ENCODE results near the gene PRIM2. TPM values are rescaled to one million over a fixed set of nuclear protein-coding genes. Genes with fewer than 3 reads are reported as not detected.
"Not testable (repeated sequence)": the region's sequence is repeated elsewhere in the genome, so short reads cannot be mapped to it uniquely, and the experiment has no call there.

Gene PRIM2
- total and polyA plus RNA-seq, 2 of the 8 experiments (the other 6 are each of a cell fraction or from before 2014, with no cell fraction given) = 20.8 to 46.8 TPM

GRCh38 chr6:57521085-57521484, 203.7 kb downstream of the PRIM2 start:
- H2BK15ac ChIP-seq (ENCODE audit: low read length); H3K79me1 ChIP-seq (ENCODE audit: low read depth, low read length); H3K79me2 ChIP-seq (ENCODE audit: control insufficient read depth in 1 of 2, insufficient read depth in 2 of 2, low read length in 2 of 2); H2BK5ac ChIP-seq (ENCODE audit: low read depth, low read length); H2BK120ac ChIP-seq (replicated peaks; ENCODE audit: low read depth, low read length); H2AFZ ChIP-seq (ENCODE audit: low read length); H3K9me3 ChIP-seq (ENCODE audit: insufficient read depth in 2 of 2, low read depth in 1 of 2, low read length in 1 of 2); H3K9ac ChIP-seq (replicated peaks in 1 of 4; ENCODE audit: extremely low read depth in 1 of 4, low read depth in 3 of 4, low read length in 3 of 4); H3K4me3 ChIP-seq (ENCODE audit: extremely low read depth in 1 of 4, insufficient read depth in 2 of 4, low read depth in 3 of 4, low read length in 4 of 4); H3K27ac ChIP-seq (ENCODE audit: low read depth, low read length); H4K8ac ChIP-seq (ENCODE audit: extremely low read depth, insufficient read depth, low read length); H2BK12ac ChIP-seq (ENCODE audit: low read depth, low read length); H2BK20ac ChIP-seq (ENCODE audit: low read length); H3K4ac ChIP-seq (replicated peaks; ENCODE audit: insufficient read length, low read depth, low read length); H2AK5ac ChIP-seq (ENCODE audit: low read depth, low read length); H3K23ac ChIP-seq (ENCODE audit: insufficient read length); H3K4me2 ChIP-seq (ENCODE audit: insufficient read depth in 1 of 2, low read depth in 2 of 2, low read length in 2 of 2); H3K56ac ChIP-seq (replicated peaks; ENCODE audit: insufficient read length, low read depth, low read length); FAIRE-seq; DNase-seq (ENCODE audit: low read depth in 1 of 2, low spot score in 2 of 2); H3K23me2 ChIP-seq (ENCODE audit: low read depth, low read length); CTCF ChIA-PET (ENCODE audit: partially characterized antibody); H4K20me1 ChIP-seq (replicated peaks in 1 of 2; ENCODE audit: control insufficient read depth in 1 of 2, insufficient read depth in 2 of 2, low read length in 2 of 2); H3K36me3 ChIP-seq (ENCODE audit: control insufficient read depth in 2 of 4, insufficient read depth in 4 of 4, low read length in 3 of 4); H3K14ac ChIP-seq (ENCODE audit: insufficient read length); H3K27me3 ChIP-seq (replicated peaks in 1 of 4; ENCODE audit: control insufficient read depth in 3 of 4, extremely low read depth in 1 of 4, insufficient read depth in 3 of 4, low read length in 3 of 4); H3K18ac ChIP-seq (ENCODE audit: extremely low read depth, low read length); H4K91ac ChIP-seq (replicated peaks; ENCODE audit: insufficient read length, low read length); H3K4me1 ChIP-seq (replicated peaks in 1 of 4; ENCODE audit: control insufficient read depth in 3 of 4, insufficient read depth in 4 of 4, low read length in 3 of 4); H4K5ac ChIP-seq (ENCODE audit: insufficient read length, low read depth, low read length); POLR2A ChIA-PET (ENCODE audit: partially characterized antibody): not testable (repeated sequence)
- WGBS, 2 experiments (ENCODE audit: extremely low coverage in 1 of 2, insufficient coverage in 1 of 2, insufficient read length in 1 of 2, insufficient replicate concordance in 2 of 2, low coverage in 1 of 2, low lambda C conversion rate in 2 of 2, missing lambda C conversion rate in 1 of 2) = 62% methylated on average over 1 of the region's 1 CpG; no CpG with 5 or more reads in 1 of the 2 experiments

GRCh38 chr6:57523221-57523620, 205.8 kb downstream of the PRIM2 start:
- H2BK120ac ChIP-seq (replicated peaks; ENCODE audit: low read depth, low read length); H3K79me2 ChIP-seq (ENCODE audit: control insufficient read depth in 1 of 2, insufficient read depth in 2 of 2, low read length in 2 of 2); H3K56ac ChIP-seq (replicated peaks; ENCODE audit: insufficient read length, low read depth, low read length); H4K8ac ChIP-seq (ENCODE audit: extremely low read depth, insufficient read depth, low read length); H2AFZ ChIP-seq (ENCODE audit: low read length); H3K4ac ChIP-seq (replicated peaks; ENCODE audit: insufficient read length, low read depth, low read length); H2BK5ac ChIP-seq (ENCODE audit: low read depth, low read length); H3K23ac ChIP-seq (ENCODE audit: insufficient read length); H3K27ac ChIP-seq (ENCODE audit: low read depth, low read length); H2AK5ac ChIP-seq (ENCODE audit: low read depth, low read length); POLR2A ChIA-PET (ENCODE audit: partially characterized antibody); H3K9ac ChIP-seq (replicated peaks in 1 of 4; ENCODE audit: extremely low read depth in 1 of 4, low read depth in 3 of 4, low read length in 3 of 4); H3K9me3 ChIP-seq (ENCODE audit: insufficient read depth in 2 of 2, low read depth in 1 of 2, low read length in 1 of 2); H3K79me1 ChIP-seq (ENCODE audit: low read depth, low read length); H4K91ac ChIP-seq (replicated peaks; ENCODE audit: insufficient read length, low read length); H3K4me1 ChIP-seq (replicated peaks in 1 of 4; ENCODE audit: control insufficient read depth in 3 of 4, insufficient read depth in 4 of 4, low read length in 3 of 4); H3K4me3 ChIP-seq (ENCODE audit: extremely low read depth in 1 of 4, insufficient read depth in 2 of 4, low read depth in 3 of 4, low read length in 4 of 4); DNase-seq (ENCODE audit: low read depth in 1 of 2, low spot score in 2 of 2); H4K20me1 ChIP-seq (replicated peaks in 1 of 2; ENCODE audit: control insufficient read depth in 1 of 2, insufficient read depth in 2 of 2, low read length in 2 of 2); H3K27me3 ChIP-seq (replicated peaks in 1 of 4; ENCODE audit: control insufficient read depth in 3 of 4, extremely low read depth in 1 of 4, insufficient read depth in 3 of 4, low read length in 3 of 4); FAIRE-seq; H3K4me2 ChIP-seq (ENCODE audit: insufficient read depth in 1 of 2, low read depth in 2 of 2, low read length in 2 of 2); H3K23me2 ChIP-seq (ENCODE audit: low read depth, low read length); H4K5ac ChIP-seq (ENCODE audit: insufficient read length, low read depth, low read length); H3K14ac ChIP-seq (ENCODE audit: insufficient read length); H3K18ac ChIP-seq (ENCODE audit: extremely low read depth, low read length); H2BK15ac ChIP-seq (ENCODE audit: low read length); H2BK20ac ChIP-seq (ENCODE audit: low read length); H3K36me3 ChIP-seq (ENCODE audit: control insufficient read depth in 2 of 4, insufficient read depth in 4 of 4, low read length in 3 of 4); H2BK12ac ChIP-seq (ENCODE audit: low read depth, low read length); CTCF ChIA-PET (ENCODE audit: partially characterized antibody): not testable (repeated sequence)
- WGBS, 2 experiments (ENCODE audit: extremely low coverage in 1 of 2, insufficient coverage in 1 of 2, insufficient read length in 1 of 2, insufficient replicate concordance in 2 of 2, low coverage in 1 of 2, low lambda C conversion rate in 2 of 2, missing lambda C conversion rate in 1 of 2) = 81% methylated on average over 2 of the region's 2 CpGs; no CpG with 5 or more reads in 1 of the 2 experiments

Data from H1 (cell line).